Right lobe of liver (tissue), 4 donors: Measurements from ENCODE around the gene INTS1.

ENCODE experiments used
- CTCF ChIP-seq, 4 donors: fragments of 200-600 bp in 3 of 4; fragments of 450-650 bp in 1 of 4; IDR thresholded peaks; one replicate each; pipeline versions ENCODE4 v1.5.1 to v1.8.0; 2016 to 2022; ENCODE audit warnings: antibody characterized with exemption in 4 of 4, mild to moderate bottlenecking in 2 of 4
- POLR2A ChIP-seq: fragments of 450-650 bp; IDR thresholded peaks from one replicate; pipeline ENCODE4 v1.6.1; 2017; ENCODE audit warnings: antibody characterized with exemption, mild to moderate bottlenecking
- donor health status: DM: no; HTN: no; CAD: no.
- donor health status: DM: no; HTN: no; CAD: no.
- donor health status: DM: no; HTN: yes; CAD: no.

GRCh38 chr7:1529383-1530116, 25.4 kb upstream of the INTS1 start:
- no peak for TF ChIP-seq CTCF (IDR thresholded peaks at IDR 0.05)
- TF ChIP-seq POLR2A: no peak
